Measurements from ENCODE around the gene CEP85L. TPM values are rescaled to one million over a fixed set of nuclear protein-coding genes. Genes with fewer than 3 reads are reported as not detected.

The CEP85L gene
- total RNA-seq, 1 donor from 2014 or later: 14.3 TPM

- no peak for DNase-seq (ENCODE audit: low read depth in 2 of 2)
Measured at GRCh38 chr6:118419448-118420394, 231.7 kb downstream of the CEP85L start.

Other genes with a start within 250 kb of the CEP85L start
- gene PLN, start 103.3 kb downstream of the CEP85L start, total RNA-seq: under 0.01 TPM in 1 of 2 replicates, not detected in the other
- 16.5 and 19.2 TPM in 2 replicates for gene ASF1A, start 242.6 kb upstream of the CEP85L start, total RNA-seq